Tibial artery (tissue), 4 donors: ENCODE data around the gene KLF17.

Experiments used
- DNase-seq, 2 donors: peaks; one replicate each; pipeline ENCODE4 v3.0.0-alpha.2; 2019
- H3K27ac ChIP-seq, 2 donors: fragments of 200-600 bp; sonication (generic) in 1 of 2; 1 replicate in 1 of 2; 2 replicates in 1 of 2; pipeline ENCODE4 v1.5.1; 2018 to 2019; ENCODE audit warnings: mild to moderate bottlenecking in 1 of 2
- H3K27me3 ChIP-seq, 2 donors: fragments of 200-600 bp; sonication (generic) in 1 of 2; one replicate each; pipeline versions ENCODE4 v1.5.1 to v1.6.0; 2016 to 2019
- H3K36me3 ChIP-seq, 3 donors: fragments of 200-600 bp; sonication (generic) in 2 of 3; one replicate each; pipeline ENCODE4 v1.5.1; 2016 to 2019; ENCODE audit warnings: mild to moderate bottlenecking in 2 of 3
- H3K4me1 ChIP-seq, 4 donors: fragments of 200-600 bp; sonication (generic) in 2 of 4; 1 replicate in 3 of 4; 2 replicates in 1 of 4; pipeline ENCODE4 v1.5.1; 2016 to 2019
- H3K4me3 ChIP-seq, 2 donors: fragments of 200-600 bp; sonication (generic) in 1 of 2; 1 replicate in 1 of 2; 2 replicates in 1 of 2; pipeline ENCODE4 v1.5.1; 2018 to 2019; ENCODE audit warnings: mild to moderate bottlenecking in 2 of 2
- H3K9me3 ChIP-seq, 3 donors: fragments of 200-600 bp; sonication (generic) in 1 of 3; one replicate each; pipeline ENCODE4 v1.5.1; 2016 to 2019
- CTCF ChIP-seq, 2 experiments: fragments of 200-600 bp in 1 of 2; fragments of 450-650 bp in 1 of 2; IDR thresholded peaks; one replicate each; pipeline ENCODE4 v1.5.1; 2017 to 2019; ENCODE audit warnings: antibody characterized with exemption in 2 of 2, mild to moderate bottlenecking in 1 of 2, moderate library complexity in 1 of 2
- intact Hi-C: fragments of 100-400 bp; cut with DNase I; formaldehyde crosslinking; loops from one replicate; pipeline ENCODE4 v1.15.0; 2023; ENCODE audit warnings: low total_unique reads

The KLF17 gene

GRCh38 chr1:44100183-44100868, 18.3 kb upstream of the KLF17 start:
- H3K4me1 ChIP-seq: no peaks in the 10 kb centered on the region
- no peak overlapping the region for H3K4me3 ChIP-seq
- TF ChIP-seq CTCF (IDR thresholded peaks at IDR 0.05): no peak
- DNase-seq: no peak
- no peak overlapping the region for H3K27ac ChIP-seq
- no peaks in the 10 kb centered on the region for H3K27me3 ChIP-seq
- H3K36me3 ChIP-seq: no peaks in the 10 kb centered on the region
- intact Hi-C loops: no loop called here
- no peaks in the 10 kb centered on the region for H3K9me3 ChIP-seq

- Histone ChIP-seq H3K4me1 (no peaks in the 10 kb centered on the region), H3K36me3 (no peaks in the 10 kb centered on the region), H3K27ac (no peak overlapping the region), H3K4me3 (no peak overlapping the region), H3K27me3 (no peaks in the 10 kb centered on the region), H3K9me3 (no peaks in the 10 kb centered on the region)
- TF ChIP-seq CTCF (IDR thresholded peaks at IDR 0.05): no peak
- no peak for DNase-seq
- intact Hi-C loops: no loop called here
Observed at GRCh38 chr1:44101328-44101727, 17.3 kb upstream of the KLF17 start.

- Histone ChIP-seq H3K27me3 (no peaks in the 10 kb centered on the region), H3K4me1 (no peaks in the 10 kb centered on the region), H3K36me3 (no peaks in the 10 kb centered on the region), H3K9me3 (no peaks in the 10 kb centered on the region), H3K4me3 (no peak overlapping the region), H3K27ac (no peak overlapping the region)
- intact Hi-C loops: no loop called here
- no peak for DNase-seq
- no peak for TF ChIP-seq CTCF (IDR thresholded peaks at IDR 0.05)
Observed at GRCh38 chr1:44103270-44104131, 15.1 kb upstream of the KLF17 start.

GRCh38 chr1:44105810-44106209, 12.8 kb upstream of the KLF17 start:
- H3K9me3 ChIP-seq: no peaks in the 10 kb centered on the region
- H3K36me3 ChIP-seq: no peaks in the 10 kb centered on the region
- DNase-seq: no peak
- intact Hi-C loops: no loop called here
- no peaks in the 10 kb centered on the region for H3K27me3 ChIP-seq
- no peak for TF ChIP-seq CTCF (IDR thresholded peaks at IDR 0.05)
- no peak overlapping the region for H3K4me3 ChIP-seq
- H3K4me1 ChIP-seq: no peaks in the 10 kb centered on the region
- no peak overlapping the region for H3K27ac ChIP-seq

GRCh38 chr1:44108241-44108640, 10.4 kb upstream of the KLF17 start:
- Histone ChIP-seq H3K4me1 (no peaks in the 10 kb centered on the region), H3K27ac (no peak overlapping the region), H3K36me3 (no peaks in the 10 kb centered on the region), H3K9me3 (no peaks in the 10 kb centered on the region), H3K27me3 (no peaks in the 10 kb centered on the region), H3K4me3 (no peak overlapping the region)
- TF ChIP-seq CTCF (IDR thresholded peaks at IDR 0.05): no peak
- intact Hi-C loops: no loop called here
- DNase-seq: no peak
